PC-3 (cell line): Measurements from ENCODE around the gene PDAP1.

ENCODE experiments used
- EZH2 ChIP-seq: fragments of 300-600 bp; sonication (generic); IDR thresholded peaks from one replicate; pipeline ENCODE4 v1.6.1; 2017; ENCODE audit warnings: antibody characterized with exemption, mild to moderate bottlenecking, low read length; ENCODE audit not compliant: unreplicated experiment
- TF ChIP-seq, protein P1 (sequence below): fragments of 300-600 bp; sonication (generic); conservative IDR thresholded peaks from 2 replicates; pipeline ENCODE4 v1.5.1; 2017; ENCODE audit warnings: antibody characterized with exemption, low read depth, mild to moderate bottlenecking, low read length

- TF ChIP-seq, protein P1, sequence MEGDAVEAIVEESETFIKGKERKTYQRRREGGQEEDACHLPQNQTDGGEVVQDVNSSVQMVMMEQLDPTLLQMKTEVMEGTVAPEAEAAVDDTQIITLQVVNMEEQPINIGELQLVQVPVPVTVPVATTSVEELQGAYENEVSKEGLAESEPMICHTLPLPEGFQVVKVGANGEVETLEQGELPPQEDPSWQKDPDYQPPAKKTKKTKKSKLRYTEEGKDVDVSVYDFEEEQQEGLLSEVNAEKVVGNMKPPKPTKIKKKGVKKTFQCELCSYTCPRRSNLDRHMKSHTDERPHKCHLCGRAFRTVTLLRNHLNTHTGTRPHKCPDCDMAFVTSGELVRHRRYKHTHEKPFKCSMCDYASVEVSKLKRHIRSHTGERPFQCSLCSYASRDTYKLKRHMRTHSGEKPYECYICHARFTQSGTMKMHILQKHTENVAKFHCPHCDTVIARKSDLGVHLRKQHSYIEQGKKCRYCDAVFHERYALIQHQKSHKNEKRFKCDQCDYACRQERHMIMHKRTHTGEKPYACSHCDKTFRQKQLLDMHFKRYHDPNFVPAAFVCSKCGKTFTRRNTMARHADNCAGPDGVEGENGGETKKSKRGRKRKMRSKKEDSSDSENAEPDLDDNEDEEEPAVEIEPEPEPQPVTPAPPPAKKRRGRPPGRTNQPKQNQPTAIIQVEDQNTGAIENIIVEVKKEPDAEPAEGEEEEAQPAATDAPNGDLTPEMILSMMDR: no peak
- TF ChIP-seq EZH2: no peak
Observed at GRCh38 chr7:99380823-99381663, 27.4 kb downstream of the PDAP1 start.
